ENCODE measurements around the gene HSDL2. TPM values are rescaled to one million over a fixed set of nuclear protein-coding genes. Genes with fewer than 3 reads are reported as not detected.

The HSDL2 gene
- total RNA-seq, 4 donors from 2014 or later = 37.8 to 54.8 (median 43.8) TPM

- intact Hi-C loops (cut with DNase I) = no loop called here
- no peak for DNase-seq
- H3K27ac ChIP-seq = no peak overlapping the region
- TF ChIP-seq CTCF (IDR thresholded peaks at IDR 0.05) (no peak), POLR2A (IDR thresholded peaks at IDR 0.05) (no peak)
- no peaks in the 10 kb centered on the region for H3K27me3 ChIP-seq
- 94 to 100% methylated on average over 1 of the region's 1 CpG for WGBS, 2 donors
- H3K4me3 ChIP-seq (replicated peaks in 1 of 3) = no peak overlapping the region
- H3K4me1 ChIP-seq = no peaks in the 10 kb centered on the region
- no peaks in the 10 kb centered on the region for H3K9me3 ChIP-seq
- no peaks in the 10 kb centered on the region for H3K36me3 ChIP-seq
Observed at GRCh38 chr9:112443636-112444035, 63.7 kb downstream of the HSDL2 start.

- no peak for DNase-seq
- 26 to 83% methylated on average over 1 of the region's 1 CpG for WGBS, 2 donors
- Histone ChIP-seq H3K27ac (no peak overlapping the region), H3K27me3 (no peaks in the 10 kb centered on the region), H3K9me3 (no peaks in the 10 kb centered on the region), H3K4me3 (replicated peaks in 1 of 3) (no peak overlapping the region), H3K4me1 (no peaks in the 10 kb centered on the region), H3K36me3 (no peaks in the 10 kb centered on the region)
- TF ChIP-seq POLR2A (IDR thresholded peaks at IDR 0.05) (no peak), CTCF (IDR thresholded peaks at IDR 0.05) (no peak)
- intact Hi-C loops (cut with DNase I) = no loop called here
Observed at GRCh38 chr9:112445196-112445595, 65.3 kb downstream of the HSDL2 start.

DNA sequence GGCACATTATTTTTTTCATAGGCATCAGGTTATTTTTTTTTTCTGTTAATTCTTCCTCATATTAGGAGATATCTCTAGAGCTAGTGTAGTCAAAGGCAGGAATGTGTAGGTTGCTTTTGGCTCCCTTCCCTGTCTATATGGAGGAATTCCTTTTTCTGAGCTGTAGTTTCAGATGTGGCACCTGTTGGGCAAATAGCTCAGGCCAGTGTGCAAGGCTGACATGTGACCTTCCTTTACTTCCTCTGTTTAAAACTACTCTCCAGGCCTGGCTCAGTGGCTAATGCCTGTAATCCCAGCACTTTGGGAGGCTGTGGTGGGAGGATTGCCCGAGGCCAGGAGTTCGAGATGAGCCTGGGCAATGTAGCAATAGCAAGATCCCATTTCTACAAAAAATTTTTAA lies 66.2 kb downstream of the HSDL2 start:
- Histone ChIP-seq H3K4me1 (no peaks in the 10 kb centered on the region), H3K27ac (no peak overlapping the region), H3K9me3 (no peaks in the 10 kb centered on the region), H3K27me3 (no peaks in the 10 kb centered on the region), H3K4me3 (replicated peaks in 1 of 3) (no peak overlapping the region), H3K36me3 (no peaks in the 10 kb centered on the region)
- DNase-seq = no peak
- WGBS, 2 donors = 100% methylated on average over 2 of the region's 2 CpGs
- TF ChIP-seq CTCF (IDR thresholded peaks at IDR 0.05) (no peak), POLR2A (IDR thresholded peaks at IDR 0.05) (no peak)
- intact Hi-C loops (cut with DNase I) = no loop called here

DNA sequence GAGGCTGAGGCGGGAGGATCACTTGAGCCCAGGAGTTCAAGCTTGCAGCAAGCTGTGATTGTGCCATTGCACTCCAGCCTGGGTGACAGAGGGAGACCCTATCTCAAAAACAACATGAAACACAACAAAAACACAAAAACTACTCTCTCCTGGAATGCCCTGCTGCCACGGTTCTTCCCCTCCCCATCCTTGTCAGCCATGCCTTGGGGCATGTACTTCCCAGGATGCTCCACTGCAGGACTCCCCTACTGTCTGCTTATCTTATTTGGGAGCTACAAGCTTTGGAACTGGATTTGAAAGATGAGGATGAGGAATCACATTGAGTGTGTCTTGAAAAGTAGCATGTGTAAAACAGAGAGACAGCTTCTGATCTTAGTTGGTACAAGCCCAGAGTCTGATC lies 66.6 kb downstream of the HSDL2 start:
- Histone ChIP-seq H3K4me1 (no peaks in the 10 kb centered on the region), H3K4me3 (replicated peaks in 1 of 3) (no peak overlapping the region), H3K9me3 (no peaks in the 10 kb centered on the region), H3K27me3 (no peaks in the 10 kb centered on the region), H3K36me3 (no peaks in the 10 kb centered on the region), H3K27ac (no peak overlapping the region)
- TF ChIP-seq CTCF (IDR thresholded peaks at IDR 0.05) (no peak), POLR2A (IDR thresholded peaks at IDR 0.05) (no peak)
- DNase-seq = no peak
- intact Hi-C loops (cut with DNase I) = no loop called here
- WGBS, 2 donors = 86 to 93% methylated on average over 2 of the region's 2 CpGs

DNA sequence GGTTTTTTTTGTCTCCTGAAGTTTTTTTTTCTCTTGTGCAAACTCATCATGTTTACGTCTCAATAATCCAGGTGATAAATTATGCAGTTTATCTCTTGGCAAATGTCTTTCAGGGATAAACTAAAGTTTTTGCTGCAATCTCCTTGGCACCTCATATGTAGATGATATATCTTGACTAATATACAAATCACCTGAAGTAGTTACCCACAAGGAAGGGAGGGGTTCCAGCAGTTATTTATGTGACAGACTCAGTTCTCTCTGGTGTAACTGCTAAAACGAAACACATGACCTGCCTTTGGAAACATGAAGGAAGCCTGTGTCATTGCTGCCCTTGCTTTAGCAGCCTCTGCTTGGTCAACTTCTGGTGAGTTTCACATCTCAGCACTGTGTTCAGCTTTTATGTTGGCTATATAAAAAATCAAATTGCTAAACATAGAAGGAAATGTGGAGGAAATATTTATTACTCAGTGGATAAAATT lies 67.4 kb downstream of the HSDL2 start:
- Histone ChIP-seq H3K4me1 (no peaks in the 10 kb centered on the region), H3K9me3 (no peaks in the 10 kb centered on the region), H3K36me3 (no peaks in the 10 kb centered on the region), H3K27ac (no peak overlapping the region), H3K27me3 (no peaks in the 10 kb centered on the region), H3K4me3 (replicated peaks in 1 of 3) (no peak overlapping the region)
- no peak for TF ChIP-seq CTCF (IDR thresholded peaks at IDR 0.05)
- no peak for TF ChIP-seq POLR2A (IDR thresholded peaks at IDR 0.05)
- no peak for DNase-seq
- intact Hi-C loops (cut with DNase I) = no loop called here
- WGBS, 2 donors = 67 to 74% methylated on average over 2 of the region's 2 CpGs
